NCI-H2029 treated with DMSO at 0.1 percent for 48 hours (cell line): ENCODE results near the gene TEX19.

Source experiments
- DNase-seq: peaks from one replicate; lab custom pipeline; 2025; lab: John Stamatoyannopoulos, UW

The TEX19 gene

GRCh38 chr17:82390860-82391435, 31.9 kb downstream of the TEX19 start:
- DNase-seq: no peak

GRCh38 chr17:82391496-82392066, 32.5 kb downstream of the TEX19 start:
- DNase-seq: no peak

- no peak for DNase-seq
Observed at GRCh38 chr17:82392209-82392920, 33.3 kb downstream of the TEX19 start.

GRCh38 chr17:82392941-82393340, 33.9 kb downstream of the TEX19 start:
- DNase-seq: no peak

GRCh38 chr17:82394278-82394677, 35.2 kb downstream of the TEX19 start:
- no peak for DNase-seq

- no peak for DNase-seq
Observed at GRCh38 chr17:82396601-82397435, 37.8 kb downstream of the TEX19 start.

- DNase-seq: no peak
Observed at GRCh38 chr17:82397449-82398335, 38.6 kb downstream of the TEX19 start.

GRCh38 chr17:82399041-82399441, 40.0 kb downstream of the TEX19 start:
- no peak for DNase-seq

GRCh38 chr17:82399601-82400101, 40.6 kb downstream of the TEX19 start:
- no peak for DNase-seq

GRCh38 chr17:82400206-82400605, 41.2 kb downstream of the TEX19 start:
- no peak for DNase-seq

- DNase-seq: no peak
Observed at GRCh38 chr17:82400830-82401229, 41.8 kb downstream of the TEX19 start.

- no peak for DNase-seq
Observed at GRCh38 chr17:82402865-82403264, 43.8 kb downstream of the TEX19 start.

- DNase-seq: no peak
Observed at GRCh38 chr17:82403662-82404660, 44.9 kb downstream of the TEX19 start.

- DNase-seq: no peak
Observed at GRCh38 chr17:82405051-82405450, 46.0 kb downstream of the TEX19 start.

- DNase-seq: no peak
Observed at GRCh38 chr17:82406131-82406671, 47.2 kb downstream of the TEX19 start.

- DNase-seq: no peak
Observed at GRCh38 chr17:82407255-82407654, 48.2 kb downstream of the TEX19 start.

GRCh38 chr17:82408288-82408937, 49.4 kb downstream of the TEX19 start:
- DNase-seq: no peak

- no peak for DNase-seq
Observed at GRCh38 chr17:82408938-82409318, 49.9 kb downstream of the TEX19 start.

- DNase-seq: no peak
Observed at GRCh38 chr17:82410014-82410716, 51.1 kb downstream of the TEX19 start.
